NCI-H2029 (cell line): ENCODE measurements around the gene DCAF7.

Source experiments
- DNase-seq: peaks from one replicate; lab custom pipeline; 2025; lab: John Stamatoyannopoulos, UW

DCAF7 gene

DNA sequence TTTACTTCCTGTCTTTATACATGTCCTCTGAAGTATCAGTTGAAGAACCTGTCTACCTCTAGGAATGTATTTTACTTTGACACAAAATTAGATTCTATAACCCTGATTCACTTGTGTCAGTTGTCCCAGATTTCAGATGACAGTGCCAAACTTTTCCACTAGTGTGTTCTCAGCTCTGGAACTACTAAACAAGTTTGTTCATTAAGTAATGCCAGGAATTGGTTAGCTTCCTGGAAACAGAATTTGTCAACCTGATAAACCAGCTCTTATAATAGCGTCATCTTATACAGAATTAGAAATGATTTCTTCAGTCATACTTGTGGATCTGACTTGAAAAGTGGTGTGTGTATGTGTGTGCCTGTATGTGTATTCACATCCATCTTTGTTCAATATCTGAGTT lies 79.3 kb downstream of the DCAF7 start:
- DNase-seq = no peak

DNA sequence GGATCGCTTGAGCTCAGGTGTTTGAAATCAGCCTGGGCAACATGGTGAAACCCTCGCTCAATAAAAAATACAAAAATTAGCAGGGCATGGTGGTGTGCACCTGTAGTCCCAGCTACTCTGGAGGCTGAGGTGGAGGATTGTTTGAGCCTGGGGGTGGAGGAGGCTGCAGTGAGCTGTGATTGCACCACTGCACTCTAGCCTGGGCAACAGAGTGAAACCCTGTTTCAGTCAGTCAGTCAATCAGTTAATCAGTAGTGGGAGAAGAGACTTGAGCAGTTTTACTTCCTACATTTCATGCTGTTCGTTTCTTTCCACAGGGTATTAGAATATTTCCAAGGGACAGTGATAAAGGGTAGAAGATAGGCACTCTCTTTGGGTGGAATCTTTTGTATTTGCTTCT lies 80.8 kb downstream of the DCAF7 start:
- DNase-seq = no peak

GRCh38 chr17:63631626-63632025 lies 81.3 kb downstream of the DCAF7 start:
- no peak for DNase-seq

DNA sequence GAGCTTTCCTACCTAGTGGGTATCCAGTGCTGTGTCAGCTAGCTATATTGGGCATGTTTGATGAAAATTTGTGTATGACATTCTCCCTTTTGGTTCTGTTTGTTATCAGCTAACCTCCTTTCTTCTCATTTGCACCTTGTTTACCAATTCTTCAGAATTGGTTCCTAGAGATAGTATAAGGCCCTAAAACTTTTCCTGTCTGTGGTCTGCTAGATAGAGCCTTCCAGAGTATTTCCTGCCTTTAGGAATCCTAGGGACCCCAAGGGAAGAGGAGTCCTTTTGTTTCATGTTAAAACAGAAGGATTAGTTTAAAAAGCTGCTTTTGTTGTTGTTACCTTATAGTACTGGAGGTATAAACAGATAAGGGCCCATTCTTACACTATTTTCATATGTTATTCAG lies 83.5 kb downstream of the DCAF7 start:
- no peak for DNase-seq

DNA sequence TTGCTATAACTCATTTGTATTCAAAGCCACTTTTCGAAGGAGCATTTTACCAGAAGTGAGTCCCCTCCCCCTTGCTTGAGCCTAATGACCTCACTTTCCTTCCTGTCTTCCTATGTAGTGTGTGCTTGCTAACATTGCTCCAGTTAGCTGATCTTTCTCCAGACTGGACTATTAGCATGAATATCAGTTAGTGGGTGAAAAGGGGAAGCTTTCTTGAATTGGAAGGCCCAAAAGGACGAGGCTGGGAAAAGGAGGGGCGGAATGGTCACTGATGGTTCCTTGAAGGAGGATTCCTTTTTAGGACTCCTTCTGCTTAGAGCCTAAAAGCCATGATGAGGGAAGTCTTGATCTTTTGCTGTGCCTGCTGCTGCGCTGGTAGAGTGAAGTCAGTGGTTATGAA lies 83.9 kb downstream of the DCAF7 start:
- no peak for DNase-seq

- no peak for DNase-seq
Observed at GRCh38 chr17:63634816-63635215, 84.5 kb downstream of the DCAF7 start.

- DNase-seq = no peak
Observed at GRCh38 chr17:63635290-63635689, 85.0 kb downstream of the DCAF7 start.

- no peak for DNase-seq
Observed at GRCh38 chr17:63635787-63636186, 85.5 kb downstream of the DCAF7 start.

GRCh38 chr17:63639125-63639524 lies 88.8 kb downstream of the DCAF7 start:
- peak; percentile 14 for DNase-seq

DNA sequence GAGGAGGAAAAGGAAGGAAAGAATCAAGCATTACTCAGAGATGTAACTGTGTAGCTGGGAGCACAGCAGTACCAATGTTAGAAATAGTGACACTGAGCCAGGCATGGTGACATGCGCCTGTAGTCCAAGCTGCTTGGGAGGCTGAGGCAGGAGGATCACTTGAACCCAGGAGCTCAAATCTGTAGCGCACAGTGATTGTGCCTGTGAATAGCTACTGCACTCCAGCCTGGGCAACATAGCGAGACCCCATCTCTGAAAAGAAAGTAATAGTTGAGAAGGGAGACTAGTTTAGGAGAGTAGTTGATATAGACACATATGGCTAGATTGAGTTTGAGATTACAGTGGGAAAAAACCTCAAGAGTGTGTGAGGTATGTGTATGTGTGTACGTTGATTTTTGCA lies 89.8 kb downstream of the DCAF7 start:
- DNase-seq = no peak

DNA sequence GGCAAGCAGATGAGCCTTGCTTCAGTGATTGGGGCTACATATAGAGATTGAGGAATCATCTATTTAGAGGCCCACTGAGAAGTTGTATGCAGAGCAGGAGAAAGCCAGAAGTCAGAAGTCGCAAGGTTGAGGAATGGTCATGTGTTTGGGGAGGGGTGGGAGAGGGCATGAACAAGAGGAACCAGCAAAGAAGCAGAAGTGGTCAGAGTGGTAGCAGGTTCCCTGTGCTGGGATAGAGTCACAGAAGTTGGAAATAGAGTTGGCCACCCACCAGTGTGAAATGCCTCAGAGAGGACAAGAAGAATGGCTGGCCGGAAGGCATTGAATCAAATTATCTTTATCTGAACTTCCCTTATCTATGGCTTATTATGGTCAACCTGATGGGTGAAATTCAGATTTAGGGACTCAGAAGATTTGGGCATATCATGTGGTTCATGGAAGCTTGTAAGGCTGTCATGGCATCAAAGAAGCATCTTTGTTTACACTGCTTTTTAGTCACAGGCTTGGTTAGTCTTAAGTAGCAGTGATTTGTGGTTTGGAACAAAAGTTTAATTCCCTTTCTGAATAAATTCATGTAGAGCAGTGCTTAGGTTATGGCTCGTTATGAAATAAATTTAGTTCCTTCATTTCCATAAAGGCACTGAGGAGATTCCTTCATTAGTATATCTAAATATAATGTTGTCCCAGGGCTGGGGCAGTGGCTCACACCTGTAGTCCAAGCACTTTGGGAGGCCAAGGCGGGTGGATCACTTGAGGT lies 91.6 kb downstream of the DCAF7 start:
- no peak for DNase-seq
